ENCODE data around the gene SAXO1. TPM values are rescaled to one million over a fixed set of nuclear protein-coding genes. Genes with fewer than 3 reads are reported as not detected.

The SAXO1 gene
- total and polyA plus RNA-seq, 3 donors from 2014 or later: 25.8 to 103 (median 44.0) TPM

- no peak for DNase-seq
- 87% methylated on average over 16 of the region's 16 CpGs; no CpG with 5 or more reads in 1 of the 2 donors for WGBS, 2 donors
These were observed 32.9 kb downstream of the SAXO1 start for GRCh38 chr9:19000133-19000532.

GRCh38 chr9:18999173-18999785, 33.7 kb downstream of the SAXO1 start:
- TF ChIP-seq CTCF (IDR thresholded peaks at IDR 0.05) (no peak), POLR2A (IDR thresholded peaks at IDR 0.05) (no peak)
- intact Hi-C loops (cut with DNase I; ENCODE audit: low total_unique reads): no loop called here
- no peak for DNase-seq
- no peaks in the 10 kb centered on the region for H3K9me3 ChIP-seq
- H3K4me3 ChIP-seq: no peak overlapping the region
- H3K4me1 ChIP-seq: no peaks in the 10 kb centered on the region
- H3K36me3 ChIP-seq (ENCODE audit: low read depth, missing control alignments): no peaks in the 10 kb centered on the region
- no peaks in the 10 kb centered on the region for H3K27me3 ChIP-seq
- H3K27ac ChIP-seq: no peak overlapping the region
- WGBS, 2 donors: 93 to 94% methylated on average over 11 to 28 of the region's 28 CpGs

More at GRCh38 chr9:19000133-19000532, 32.9 kb downstream of the SAXO1 start:
- intact Hi-C loops (cut with DNase I; ENCODE audit: low total_unique reads): no loop called here
- Histone ChIP-seq H3K27ac (no peak overlapping the region), H3K9me3 (no peaks in the 10 kb centered on the region), H3K4me3 (no peak overlapping the region), H3K4me1 (no peaks in the 10 kb centered on the region), H3K27me3 (no peaks in the 10 kb centered on the region), H3K36me3 (ENCODE audit: low read depth, missing control alignments) (no peaks in the 10 kb centered on the region)
- TF ChIP-seq POLR2A (IDR thresholded peaks at IDR 0.05) (no peak), CTCF (IDR thresholded peaks at IDR 0.05) (no peak)

GRCh38 chr9:18997151-18997550, 35.9 kb downstream of the SAXO1 start:
- Histone ChIP-seq H3K27ac (no peak overlapping the region), H3K9me3 (no peaks in the 10 kb centered on the region), H3K4me3 (no peak overlapping the region), H3K4me1 (no peaks in the 10 kb centered on the region), H3K27me3 (no peaks in the 10 kb centered on the region), H3K36me3 (ENCODE audit: low read depth, missing control alignments) (no peaks in the 10 kb centered on the region)
- DNase-seq: no peak
- 50 to 79% methylated on average over 2 of the region's 2 CpGs for WGBS, 2 donors
- no peak for TF ChIP-seq CTCF (IDR thresholded peaks at IDR 0.05)
- no peak for TF ChIP-seq POLR2A (IDR thresholded peaks at IDR 0.05)
- intact Hi-C loops (cut with DNase I; ENCODE audit: low total_unique reads): no loop called here

- DNase-seq: no peak
- Histone ChIP-seq H3K27me3 (no peaks in the 10 kb centered on the region), H3K36me3 (ENCODE audit: low read depth, missing control alignments) (no peaks in the 10 kb centered on the region), H3K4me1 (no peaks in the 10 kb centered on the region), H3K9me3 (no peaks in the 10 kb centered on the region), H3K4me3 (no peak overlapping the region), H3K27ac (no peak overlapping the region)
- intact Hi-C loops (cut with DNase I; ENCODE audit: low total_unique reads): no loop called here
- 60 to 64% methylated on average over 3 of the region's 3 CpGs for WGBS, 2 donors
- TF ChIP-seq POLR2A (IDR thresholded peaks at IDR 0.05): no peak
- no peak for TF ChIP-seq CTCF (IDR thresholded peaks at IDR 0.05)
These were observed 36.8 kb downstream of the SAXO1 start for GRCh38 chr9:18996211-18996610.

Measured in testis (tissue), 3 donors.